Suppressor macrophage (primary cell): ENCODE measurements around the gene LRBA.
A peak's percentile ranks its signal among the peaks of the same experiment; 100 is the strongest.
"Not testable (repeated sequence)": the region's sequence is repeated elsewhere in the genome, so short reads cannot be mapped to it uniquely, and the experiment has no call there.

ENCODE experiments used
- DNase-seq, 4 experiments: peaks; one replicate each; pipeline ENCODE4 v3.0.0-alpha.2; 2020 to 2022

Gene LRBA

DNA sequence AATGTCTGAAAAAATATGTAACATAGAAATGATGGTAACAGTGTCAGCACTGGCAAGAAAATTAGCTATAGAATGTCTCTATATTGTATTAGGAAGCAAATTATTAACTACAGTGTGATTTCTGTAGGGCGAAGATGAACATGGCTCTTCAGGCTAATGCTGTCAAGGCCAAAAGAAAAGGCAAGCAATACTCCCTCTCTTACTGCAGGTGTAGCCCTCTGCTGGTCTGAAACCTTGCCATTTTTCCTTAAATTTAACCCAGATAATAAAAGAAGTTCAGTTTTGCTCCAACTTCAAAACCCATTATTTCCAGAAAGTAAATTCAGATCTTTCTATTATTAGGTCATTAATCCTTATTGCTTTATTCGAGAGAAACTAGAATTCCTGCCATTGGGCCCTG, 215.9 kb downstream of the LRBA start:
- DNase-seq: no peak

DNA sequence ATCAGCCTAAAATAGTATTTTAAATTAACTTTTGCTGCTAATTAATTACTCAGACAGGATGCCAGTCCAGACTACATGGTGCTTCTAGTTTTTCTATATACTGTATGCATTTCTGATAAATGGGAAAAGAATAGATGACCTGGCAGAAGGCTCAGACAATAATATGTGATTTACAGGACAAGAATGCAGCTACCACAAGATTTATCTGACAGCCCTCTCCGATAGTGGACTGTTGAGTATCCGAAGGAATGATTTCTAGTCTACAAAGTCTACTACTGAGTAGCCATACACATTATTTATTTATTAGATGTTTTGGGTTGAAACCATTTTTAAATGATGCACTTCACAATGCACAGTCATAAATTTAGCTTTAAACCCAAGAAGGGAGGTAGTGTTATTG, 220.4 kb downstream of the LRBA start:
- no peak for DNase-seq

DNA sequence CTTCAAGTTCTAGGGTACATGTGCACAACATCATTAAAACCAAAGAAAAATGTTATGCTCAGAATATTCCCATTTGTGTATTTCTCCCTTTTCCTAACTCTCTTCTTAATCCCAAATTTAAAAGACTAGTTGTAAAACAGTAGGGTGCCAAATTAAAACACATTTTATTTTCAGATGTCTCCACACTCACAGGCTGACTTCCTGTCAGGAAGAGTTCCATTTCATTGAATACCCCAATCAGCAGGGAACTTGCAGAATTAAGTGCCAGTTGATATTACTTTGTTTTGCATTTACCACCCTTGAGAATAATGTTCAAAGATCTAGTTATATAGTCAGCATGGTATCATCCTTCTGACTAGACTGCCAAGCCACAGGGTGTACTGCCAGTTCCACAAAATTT, 225.2 kb downstream of the LRBA start:
- DNase-seq: no peak

DNA sequence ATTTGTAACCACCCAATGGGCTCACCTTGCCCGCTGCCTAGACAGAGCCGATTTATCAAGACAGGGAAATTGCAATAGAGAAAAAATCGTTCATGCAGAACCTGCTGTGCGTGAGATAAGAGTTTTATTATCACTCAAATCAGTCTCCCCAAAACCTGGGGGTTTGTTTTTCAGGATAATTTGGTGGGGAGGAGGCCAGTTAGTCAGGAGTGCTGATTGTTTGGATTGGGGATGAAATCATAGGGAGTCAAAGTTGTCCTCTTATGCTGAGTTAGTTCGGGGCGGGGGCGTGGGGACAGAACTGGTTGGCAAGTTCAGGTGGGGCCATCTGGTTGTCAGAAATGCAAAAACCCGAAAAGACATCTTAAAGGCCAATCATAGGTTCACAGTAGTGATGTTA, 230.1 kb downstream of the LRBA start:
- DNase-seq: no peak

DNA sequence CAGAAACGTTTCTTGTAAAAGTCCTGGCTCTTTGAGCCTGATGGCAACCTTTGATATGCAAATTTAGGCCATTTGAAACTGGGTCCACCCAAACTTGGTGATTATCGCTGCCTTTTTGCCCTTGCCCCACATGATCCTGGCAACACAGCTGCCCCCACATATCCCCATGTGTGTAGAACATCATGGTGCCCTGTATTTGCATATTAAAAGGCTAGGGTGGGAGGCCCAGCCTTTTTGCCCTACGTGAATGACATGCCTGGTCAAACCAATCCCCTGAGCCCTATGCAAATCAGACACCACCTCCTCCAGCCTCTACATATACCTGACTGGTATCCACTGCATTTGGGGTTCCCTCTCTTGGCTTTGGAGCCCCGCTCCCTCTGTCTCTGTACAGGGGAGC, 230.8 kb downstream of the LRBA start:
- DNase-seq: no peak

DNA sequence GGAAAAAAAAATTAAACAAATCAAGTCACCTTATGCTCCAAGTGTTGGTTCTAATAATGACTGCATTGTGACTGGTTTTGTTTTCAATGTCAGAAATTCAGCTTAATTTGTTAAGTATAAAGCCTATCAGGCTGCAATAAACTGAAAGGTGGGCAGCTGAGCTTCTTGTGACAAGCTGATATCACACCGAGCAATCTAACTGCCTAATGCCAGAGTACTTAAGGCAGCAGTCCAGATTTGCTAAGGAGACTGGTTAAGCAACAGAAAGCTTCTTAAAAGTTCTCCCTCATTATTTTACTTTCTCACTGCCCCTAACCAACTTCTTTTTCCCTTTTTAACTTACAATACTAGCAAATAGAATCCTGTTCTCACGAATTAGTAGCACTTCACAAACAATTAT, 232.2 kb downstream of the LRBA start:
- DNase-seq: no peak

DNA sequence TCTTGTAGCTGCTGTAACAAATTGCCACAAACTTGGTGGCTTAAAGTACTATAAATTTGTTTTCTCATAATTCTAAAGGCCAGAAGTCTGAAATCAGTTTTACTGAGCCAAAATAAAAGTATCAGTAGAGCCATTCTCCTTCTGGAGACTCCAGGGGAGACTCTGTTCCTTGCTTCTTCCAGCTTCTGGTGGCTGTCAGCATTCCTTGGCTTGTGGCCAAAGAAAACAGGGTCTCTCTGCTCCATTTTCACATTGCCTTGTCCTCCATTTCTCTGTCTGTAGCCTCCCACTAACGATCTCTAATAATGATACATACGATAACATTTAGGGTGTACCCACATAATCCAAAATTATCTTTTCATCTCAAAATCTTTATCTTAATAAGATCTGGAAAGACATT, 232.8 kb downstream of the LRBA start:
- no peak for DNase-seq

DNA sequence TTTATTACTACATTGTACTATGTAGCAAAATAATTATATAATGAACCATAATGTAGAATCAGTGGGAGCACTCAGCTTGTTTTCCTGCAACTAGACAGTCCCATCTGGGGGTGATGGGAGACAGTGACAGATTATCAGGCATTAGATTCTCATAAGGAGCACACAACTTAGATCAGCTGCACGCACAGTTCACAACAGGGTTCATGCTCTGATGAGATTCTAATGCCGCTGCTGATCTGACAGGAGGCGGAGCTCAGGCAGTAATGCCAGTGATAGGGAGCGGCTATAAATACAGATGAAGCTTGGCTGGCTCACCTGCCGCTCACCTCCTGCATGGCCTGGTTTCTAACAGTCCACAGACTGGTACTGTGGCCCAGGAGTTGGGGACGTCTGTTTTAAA, 233.9 kb downstream of the LRBA start:
- DNase-seq: no peak

DNA sequence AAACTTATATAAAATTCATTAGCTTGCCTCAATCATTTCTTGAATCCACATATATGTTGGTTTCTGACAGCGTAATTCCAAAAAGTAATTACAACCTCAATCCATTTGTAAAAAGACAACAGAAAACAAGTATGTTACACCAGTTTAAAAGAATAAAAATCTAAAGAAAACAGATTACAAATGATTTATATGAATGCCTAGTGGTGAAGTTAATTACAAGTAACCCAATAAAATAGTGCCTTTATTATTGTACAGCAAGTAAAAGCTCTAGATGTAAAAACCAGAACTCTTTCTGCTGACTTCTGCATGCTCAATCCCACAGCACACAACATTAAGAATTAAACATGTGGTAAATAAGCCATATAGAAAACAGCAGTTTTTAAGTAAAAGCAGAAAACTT, 235.4 kb downstream of the LRBA start:
- DNase-seq: no peak

DNA sequence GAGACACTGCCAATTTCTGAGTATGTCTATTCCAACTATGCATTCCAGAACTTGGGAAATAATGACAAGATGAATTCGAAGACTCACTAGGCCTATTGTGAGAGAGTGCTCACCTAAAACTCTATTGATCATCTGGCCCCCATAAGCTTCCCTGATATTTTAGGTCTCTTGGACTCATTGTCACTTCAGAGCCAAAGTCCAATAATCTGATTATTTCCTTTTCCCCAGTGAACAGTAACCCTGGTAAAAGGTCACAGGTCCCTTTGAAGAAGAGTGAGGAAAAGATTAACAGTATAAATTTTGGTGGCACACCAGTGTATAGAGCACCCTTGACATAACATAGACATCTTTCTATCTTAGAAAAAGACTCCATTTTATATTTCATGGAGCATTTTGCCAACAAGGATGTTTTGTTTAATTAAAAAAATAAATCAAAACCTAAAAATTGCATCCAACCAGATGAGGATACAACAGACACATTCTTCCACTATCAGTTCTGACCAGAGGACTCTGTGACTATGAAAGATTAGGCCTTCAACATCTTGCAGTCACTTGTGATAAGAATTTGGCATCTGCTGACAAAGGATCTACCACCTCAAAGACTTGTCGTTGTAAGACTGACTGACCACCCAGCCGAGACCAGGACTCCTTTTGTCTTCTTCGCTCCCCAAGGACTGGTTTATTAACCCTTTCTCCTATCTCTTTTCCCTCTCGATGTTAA, 241.2 kb downstream of the LRBA start:
- DNase-seq: no peak

DNA sequence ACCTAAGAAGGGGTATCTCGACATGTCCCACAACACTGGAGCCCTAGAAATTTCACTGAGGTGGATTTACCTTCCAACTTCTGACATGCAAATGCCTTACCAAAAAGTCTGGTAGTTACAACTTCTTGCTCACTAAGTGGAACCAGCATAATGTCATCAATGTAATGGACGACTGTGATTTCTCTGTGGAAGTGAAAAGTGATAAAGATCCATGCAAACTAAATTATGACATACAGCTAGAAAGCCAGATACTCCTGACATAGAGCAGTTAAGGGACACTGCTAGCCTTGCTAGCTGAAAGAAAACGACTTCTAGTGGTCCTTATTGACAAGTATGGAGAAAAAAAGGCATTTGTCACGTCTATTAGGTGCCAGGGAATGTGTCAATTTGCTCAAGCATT, 242.1 kb downstream of the LRBA start:
- no peak for DNase-seq

DNA sequence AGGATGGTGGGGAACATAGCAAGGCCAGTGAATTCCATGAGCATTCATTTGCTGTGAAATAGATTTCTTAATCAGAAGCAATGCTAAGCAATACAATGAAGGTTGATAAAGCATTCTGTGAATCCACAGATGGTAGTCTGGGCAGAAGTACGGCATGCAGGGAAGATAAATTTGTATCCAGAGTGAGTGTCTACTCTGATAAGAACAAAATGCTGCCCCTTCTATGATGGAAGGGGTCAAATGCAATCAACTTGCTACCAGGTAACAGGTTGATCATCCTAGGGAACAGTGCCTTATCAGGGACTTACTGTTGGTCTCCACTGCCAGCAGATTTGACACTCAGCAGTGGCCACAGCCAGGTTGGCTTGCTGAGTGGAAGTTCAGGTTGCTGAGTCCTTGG, 243.7 kb downstream of the LRBA start:
- no peak for DNase-seq

DNA sequence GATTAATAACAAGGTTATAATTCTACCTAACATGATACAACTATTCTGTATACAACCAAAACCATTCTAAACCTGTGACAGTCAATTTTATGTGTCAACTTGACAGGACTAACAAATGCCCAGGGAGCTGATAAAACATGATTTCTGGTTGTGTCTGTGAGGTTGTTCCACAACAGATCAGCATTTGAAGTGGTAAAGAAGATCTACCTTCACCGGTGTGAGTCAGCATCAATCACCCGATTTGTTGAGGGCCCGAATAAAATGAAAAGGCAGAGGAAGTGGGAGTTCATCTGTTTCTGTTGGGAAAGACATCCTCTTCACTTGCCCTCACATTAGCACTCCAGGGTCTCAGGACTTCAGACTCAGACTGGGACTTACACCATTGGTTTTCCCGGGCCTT, 245.2 kb downstream of the LRBA start:
- DNase-seq: peak in 1 of 4 experiments; percentile 3

DNA sequence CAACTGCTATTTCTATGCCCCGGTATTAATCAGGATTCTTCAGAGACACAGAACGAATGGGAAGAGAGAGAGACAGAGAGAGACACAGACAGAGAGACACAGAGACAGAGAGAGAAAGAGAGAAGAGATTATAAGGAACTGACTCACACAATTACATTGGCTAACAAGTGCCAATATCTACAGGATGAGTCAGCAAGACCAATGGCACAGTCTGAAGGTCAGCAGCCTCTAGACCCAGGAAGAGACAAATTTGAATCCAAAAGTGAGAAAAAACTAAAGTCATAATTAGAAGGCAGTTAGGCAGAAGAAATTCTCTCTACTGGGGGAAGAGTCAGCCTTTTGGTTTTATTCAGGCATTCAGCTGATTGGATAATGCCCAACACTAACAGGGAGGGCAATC, 245.8 kb downstream of the LRBA start:
- peak; percentile 17 to 61 (median 38) for DNase-seq

DNA sequence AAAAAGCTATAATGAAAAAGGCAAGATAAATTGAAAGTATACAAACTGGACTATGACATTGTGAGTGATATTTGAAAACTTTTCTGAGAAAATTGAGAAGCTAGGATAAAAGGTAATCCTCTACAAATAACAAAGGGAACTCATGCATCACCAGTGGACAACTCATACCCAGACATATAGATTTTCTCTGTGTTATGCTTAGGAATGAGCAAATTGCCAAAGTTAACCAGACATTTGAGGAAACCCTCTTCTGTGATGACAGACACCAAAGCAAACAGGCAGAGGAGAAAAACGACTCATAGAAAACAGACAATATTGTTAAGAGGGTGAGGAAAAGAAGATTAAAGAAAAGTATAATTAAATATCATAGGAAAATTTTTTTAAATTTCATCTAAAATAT, 246.6 kb downstream of the LRBA start:
- peak in 1 of 4 experiments; percentile 3 for DNase-seq

DNA sequence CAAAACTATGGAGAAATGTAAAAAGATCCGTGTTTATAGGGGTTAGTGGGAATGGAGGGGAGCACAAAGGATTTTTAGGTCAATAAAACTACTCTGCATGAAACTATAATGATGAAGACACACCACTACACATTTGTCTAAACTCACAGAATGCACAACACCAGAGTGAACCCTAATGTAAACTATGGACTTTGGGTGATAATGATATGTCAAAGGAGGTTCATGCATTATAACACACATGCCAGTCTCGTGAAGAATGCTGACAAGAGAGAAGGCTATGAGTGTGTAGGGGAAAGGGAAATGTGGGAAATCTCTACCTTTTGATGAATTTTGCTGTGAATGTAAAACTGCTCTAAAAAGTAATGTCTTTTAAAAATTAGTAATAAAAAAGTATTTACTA, 249.9 kb downstream of the LRBA start:
- DNase-seq: no peak

DNA sequence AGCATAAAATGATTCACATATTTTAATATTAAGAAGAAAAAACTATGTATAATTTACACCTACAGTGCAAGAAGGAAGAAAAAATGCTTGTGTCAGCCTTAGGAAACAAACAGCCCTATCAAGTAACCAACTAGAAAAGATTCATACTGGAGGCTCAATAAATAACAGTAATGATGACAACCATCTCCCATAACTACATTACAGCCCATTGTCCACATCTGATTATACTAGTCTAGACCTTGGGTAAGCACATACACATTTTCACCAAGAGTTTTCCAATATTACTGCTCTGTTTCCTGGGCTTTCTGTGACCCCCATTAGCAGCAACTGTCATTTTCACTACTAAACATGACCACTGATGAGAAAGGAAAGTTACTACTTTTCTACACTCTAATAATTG, 263.4 kb downstream of the LRBA start:
- DNase-seq: no peak

DNA sequence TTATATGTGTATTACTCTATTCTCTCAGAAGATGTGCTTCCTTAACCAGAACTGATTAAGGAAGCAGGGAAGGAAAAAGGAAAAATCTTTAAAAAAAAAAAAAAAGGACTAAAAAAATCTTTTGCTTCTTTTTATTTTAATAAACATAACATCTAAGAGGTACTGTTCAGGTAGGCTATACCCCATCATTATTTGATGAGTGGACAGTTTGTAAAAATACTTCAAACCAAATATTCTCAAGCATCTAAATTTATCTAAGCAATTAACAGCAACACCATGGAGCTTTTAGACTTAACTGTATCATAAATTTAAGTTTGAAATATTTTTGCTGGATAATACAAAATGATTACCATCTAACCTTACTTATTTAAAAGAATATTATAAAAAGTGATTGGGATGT, 264.3 kb downstream of the LRBA start:
- DNase-seq: no peak

DNA sequence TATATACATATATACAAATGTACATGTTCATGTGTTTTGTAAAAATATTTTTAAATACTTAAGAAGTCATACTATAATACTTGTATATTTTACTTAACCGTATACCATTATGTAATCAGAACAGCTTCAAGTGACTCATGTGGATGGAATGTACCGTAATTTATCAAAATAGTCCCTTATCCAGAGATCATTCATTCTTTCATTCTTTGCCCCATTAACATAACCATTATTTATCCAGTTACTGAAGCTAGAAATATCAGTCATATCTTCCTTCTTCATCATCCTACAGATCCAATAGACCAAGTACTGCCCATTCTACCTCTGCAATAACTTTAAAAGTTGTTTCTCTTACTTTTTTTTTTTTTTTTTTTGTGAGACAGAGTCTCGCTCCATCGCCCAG, 268.9 kb downstream of the LRBA start:
- DNase-seq: no peak

DNA sequence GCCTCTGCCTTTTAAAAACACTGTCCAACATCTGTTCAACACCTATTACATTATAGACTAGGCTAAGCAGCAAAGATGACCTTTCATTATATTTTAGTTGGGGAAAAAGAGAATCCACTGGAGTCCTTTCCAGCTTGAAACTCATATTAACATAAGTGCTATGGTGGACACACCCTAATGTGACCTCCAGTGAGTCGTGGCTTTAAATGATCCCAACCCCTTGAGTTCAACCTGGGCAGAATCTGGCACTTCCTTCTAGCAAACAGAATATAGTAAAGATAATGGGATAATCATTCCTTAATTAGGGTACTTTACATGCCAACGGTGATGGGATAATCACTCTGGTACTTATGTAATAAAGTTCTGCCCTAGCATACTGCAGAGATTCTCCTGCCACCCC, 270.5 kb downstream of the LRBA start:
- no peak for DNase-seq

DNA sequence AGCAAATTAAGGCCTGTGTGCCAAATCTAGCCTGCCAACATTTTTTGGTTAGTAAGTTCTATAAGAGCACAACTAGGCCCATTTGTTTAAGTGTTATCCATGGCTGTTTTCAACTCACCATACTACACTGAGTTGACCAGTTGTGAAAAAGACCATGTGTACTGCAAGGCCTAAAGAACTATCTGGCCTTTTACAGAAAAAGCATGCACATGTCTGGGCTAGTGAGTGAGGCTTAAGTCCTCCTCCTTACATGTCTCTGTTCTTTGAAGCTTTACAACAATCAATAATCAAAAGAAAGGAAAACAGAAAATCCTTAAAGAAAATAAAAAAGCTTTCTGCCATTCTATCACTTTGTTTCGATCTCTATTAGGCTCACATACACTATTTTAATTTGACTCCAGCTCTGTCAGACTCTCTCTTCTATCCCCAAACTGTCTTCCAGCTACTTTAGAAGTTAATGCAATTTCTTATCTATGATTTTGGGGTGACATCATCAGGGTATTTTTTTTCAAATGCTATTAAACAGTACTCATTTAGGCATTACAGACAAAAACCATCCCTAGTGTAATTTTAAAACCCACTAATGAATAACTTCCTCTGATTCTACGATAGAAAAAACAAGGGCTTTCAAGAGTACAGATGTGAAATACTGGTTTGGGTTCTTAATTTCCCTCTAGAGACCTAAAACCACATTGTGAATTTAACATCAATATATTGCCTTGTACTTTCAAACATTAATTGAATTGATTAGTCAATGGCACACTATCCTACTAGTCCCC, 271.3 kb downstream of the LRBA start:
- DNase-seq: no peak

DNA sequence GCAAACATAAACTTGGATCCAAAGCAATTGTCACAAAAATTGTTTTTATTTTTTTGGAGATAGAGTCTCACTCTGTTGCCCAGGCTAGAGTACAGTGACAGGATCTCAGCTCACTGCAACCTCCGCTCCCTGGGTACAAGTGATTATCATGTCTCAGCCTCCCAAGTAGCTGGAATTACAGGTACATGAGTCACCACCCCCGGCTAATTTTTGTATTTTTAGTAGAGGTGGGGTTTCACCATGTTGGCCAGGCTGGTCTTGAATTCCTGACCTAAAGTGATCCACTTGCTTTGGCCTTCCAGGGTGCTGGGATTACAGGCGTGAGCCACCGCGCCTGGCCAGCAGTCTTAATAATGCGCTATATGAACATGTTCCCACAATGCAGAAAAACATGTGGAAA, 272.2 kb downstream of the LRBA start:
- DNase-seq: not testable (repeated sequence)

DNA sequence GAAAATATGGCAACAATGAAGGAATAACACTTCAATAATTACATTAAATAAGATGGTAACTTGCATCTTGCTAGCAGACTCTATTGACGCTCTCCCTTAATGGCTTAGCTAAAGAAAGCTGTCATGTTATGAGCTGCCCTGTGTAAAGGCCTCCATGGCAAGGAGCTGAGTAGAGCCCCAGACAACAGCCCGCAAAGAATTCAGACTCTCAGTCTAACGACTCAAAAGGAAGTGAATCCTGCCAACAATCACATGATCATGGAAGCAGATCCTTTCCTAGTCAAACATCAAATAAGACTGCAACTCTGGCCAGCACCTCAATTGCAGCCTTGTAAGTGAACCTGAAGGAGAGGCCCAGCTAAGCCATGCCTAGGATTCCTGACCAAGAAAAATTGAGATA, 275.5 kb downstream of the LRBA start:
- DNase-seq: no peak

DNA sequence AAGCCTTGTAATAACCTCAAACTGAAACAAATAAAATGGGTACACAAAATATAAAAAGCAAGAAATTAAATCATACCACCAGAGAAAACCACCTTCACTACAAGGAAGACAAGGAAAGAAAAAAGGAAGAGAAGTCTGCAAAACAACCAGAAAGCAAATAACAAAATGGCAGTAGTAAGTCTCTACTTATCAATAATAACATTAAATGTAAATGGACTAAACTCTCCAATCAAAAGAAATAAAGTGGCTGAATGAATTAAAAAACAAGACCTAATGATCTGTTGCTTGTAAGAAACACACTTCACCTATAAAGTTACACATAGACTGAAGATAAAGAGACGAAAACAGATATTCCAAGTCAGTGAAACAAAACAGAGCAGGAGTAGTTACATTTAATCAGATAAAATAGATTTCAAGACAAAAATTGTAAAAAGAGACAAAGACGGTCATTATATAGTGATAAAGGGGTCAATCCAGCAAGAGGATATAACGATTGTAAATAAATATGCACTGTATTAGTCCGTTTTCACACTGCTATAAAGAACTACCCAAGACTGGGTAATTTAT, 289.0 kb downstream of the LRBA start:
- DNase-seq: no peak
